ENCODE results near the gene EVI2A.

GRCh38 chr17:31329221-31329620, 7.8 kb upstream of the EVI2A start:
- TF ChIP-seq EZH2 (IDR thresholded peaks at IDR 0.05; ENCODE audit: low read depth) (no peak), CTCF (conservative IDR thresholded peaks at IDR 0.05) (no peak)
